HG02852 (cell line): ENCODE data around the gene FASTK.

Source experiments
- ATAC-seq: cut with Tn5 transposase; IDR thresholded peaks from one replicate; pipeline ENCODE4 v1.9.1; 2021; ENCODE audit warnings: mild to moderate bottlenecking, moderate library complexity; ENCODE audit not compliant: unreplicated experiment

FASTK gene

GRCh38 chr7:151118108-151119054, 37.8 kb upstream of the FASTK start:
- no peak for ATAC-seq

- no peak for ATAC-seq
These were observed 37.0 kb upstream of the FASTK start for GRCh38 chr7:151117565-151117964.

- no peak for ATAC-seq
These were observed 36.2 kb upstream of the FASTK start for GRCh38 chr7:151116603-151117440.

- ATAC-seq = no peak
These were observed 35.3 kb upstream of the FASTK start for GRCh38 chr7:151115836-151116418.

- no peak for ATAC-seq
These were observed 34.7 kb upstream of the FASTK start for GRCh38 chr7:151115121-151115835.

- no peak for ATAC-seq
These were observed 33.8 kb upstream of the FASTK start for GRCh38 chr7:151114151-151115090.

GRCh38 chr7:151113344-151114150, 32.9 kb upstream of the FASTK start:
- ATAC-seq = no peak

GRCh38 chr7:151110941-151111645, 30.5 kb upstream of the FASTK start:
- peak; percentile 85 for ATAC-seq

GRCh38 chr7:151110236-151110940, 29.8 kb upstream of the FASTK start:
- ATAC-seq = no peak

- no peak for ATAC-seq
These were observed 28.8 kb upstream of the FASTK start for GRCh38 chr7:151109094-151110048.

GRCh38 chr7:151107882-151108281, 27.3 kb upstream of the FASTK start:
- ATAC-seq = no peak

GRCh38 chr7:151104411-151105235, 24.0 kb upstream of the FASTK start:
- ATAC-seq = no peak

- no peak for ATAC-seq
These were observed 23.4 kb upstream of the FASTK start for GRCh38 chr7:151103973-151104372.

GRCh38 chr7:151102991-151103390, 22.4 kb upstream of the FASTK start:
- ATAC-seq = no peak

- ATAC-seq = no peak
These were observed 21.2 kb upstream of the FASTK start for GRCh38 chr7:151101621-151102396.
